Smooth muscle cell (in vitro differentiated cells): ENCODE measurements around the gene ORC6. TPM values are rescaled to one million over a fixed set of nuclear protein-coding genes. Genes with fewer than 3 reads are reported as not detected.

Experiments used
- DNase-seq: peaks from one replicate; lab custom pipeline; 2025; ENCODE audit not compliant: unreplicated experiment; lab: John Stamatoyannopoulos, UW
- H2AFZ ChIP-seq: fragments of 200-600 bp; sonication (generic); 2 replicates; pipeline ENCODE4 v1.6.0; 2016; ENCODE audit warnings: antibody characterized with exemption, low read depth, mild to moderate bottlenecking
- H3F3A ChIP-seq: fragments of 200-600 bp; sonication (generic); 2 replicates; pipeline ENCODE4 v1.6.0; 2017; ENCODE audit warnings: antibody characterized with exemption, low read depth
- H3K27ac ChIP-seq: fragments of 200-600 bp; sonication (generic); 2 replicates; pipeline ENCODE4 v1.5.1; 2016; ENCODE audit warnings: low read depth, mild to moderate bottlenecking
- H3K27me3 ChIP-seq: fragments of 200-600 bp; sonication (generic); 2 replicates; pipeline ENCODE4 v1.6.1; 2016; ENCODE audit warnings: low read depth, mild to moderate bottlenecking
- H3K36me3 ChIP-seq: fragments of 200-600 bp; sonication (generic); 2 replicates; pipeline ENCODE4 v1.5.1; 2016; ENCODE audit warnings: low read depth
- H3K4me1 ChIP-seq: fragments of 200-600 bp; sonication (generic); 2 replicates; pipeline ENCODE4 v1.5.1; 2016; ENCODE audit warnings: low read depth
- H3K4me2 ChIP-seq: fragments of 200-600 bp; sonication (generic); 2 replicates; pipeline ENCODE4 v1.6.0; 2016; ENCODE audit warnings: mild to moderate bottlenecking
- H3K4me3 ChIP-seq: fragments of 200-600 bp; sonication (generic); 2 replicates; pipeline ENCODE4 v1.5.1; 2016; ENCODE audit warnings: mild to moderate bottlenecking
- H3K79me2 ChIP-seq: fragments of 200-600 bp; sonication (generic); 2 replicates; pipeline ENCODE4 v1.6.0; 2016; ENCODE audit warnings: low read depth, mild to moderate bottlenecking
- H3K9ac ChIP-seq: fragments of 200-600 bp; sonication (generic); 2 replicates; pipeline ENCODE4 v1.6.0; 2016; ENCODE audit warnings: low read depth
- H3K9me3 ChIP-seq: fragments of 200-600 bp; sonication (generic); replicated peaks from 2 replicates; pipeline ENCODE4 v1.5.1; 2016; ENCODE audit warnings: low read depth
- H4K20me1 ChIP-seq: fragments of 200-600 bp; sonication (generic); 2 replicates; pipeline ENCODE4 v1.6.0; 2016; ENCODE audit warnings: low read depth
- WGBS: methylation state at CpG from one replicate; pipeline ENCODE4 v1.1.7; 2016; ENCODE audit warnings: low lambda C conversion rate; 5-methylcytosine and 5-hydroxymethylcytosine counted together
- polyA plus RNA-seq: library from polyadenylated mRNA; unstranded; fragments of >200 nt; fragmentation: Nextera tagmentation; extraction: Ambion mirVana; gene quantifications from 2 replicates; pipeline ENCODE4 v1.2.1, GENCODE V29; 2016
- total RNA-seq: library from RNA; depleted of rRNA; stranded (reverse); fragments of >200 nt; gene quantifications from 2 replicates; pipeline ENCODE4 v1.2.3, GENCODE V29; 2014
- TF ChIP-seq, protein P1 (sequence below): fragments of 200-600 bp; sonication (generic); IDR thresholded peaks from 2 replicates; pipeline ENCODE4 v1.5.1; 2017; ENCODE audit warnings: borderline replicate concordance, mild to moderate bottlenecking, antibody characterized with exemption; ENCODE audit not compliant: insufficient read depth, poor library complexity, severe bottlenecking

Gene ORC6
- total and polyA plus RNA-seq, 2 experiments from 2014 or later, result 15.6 to 29.4 TPM

DNA sequence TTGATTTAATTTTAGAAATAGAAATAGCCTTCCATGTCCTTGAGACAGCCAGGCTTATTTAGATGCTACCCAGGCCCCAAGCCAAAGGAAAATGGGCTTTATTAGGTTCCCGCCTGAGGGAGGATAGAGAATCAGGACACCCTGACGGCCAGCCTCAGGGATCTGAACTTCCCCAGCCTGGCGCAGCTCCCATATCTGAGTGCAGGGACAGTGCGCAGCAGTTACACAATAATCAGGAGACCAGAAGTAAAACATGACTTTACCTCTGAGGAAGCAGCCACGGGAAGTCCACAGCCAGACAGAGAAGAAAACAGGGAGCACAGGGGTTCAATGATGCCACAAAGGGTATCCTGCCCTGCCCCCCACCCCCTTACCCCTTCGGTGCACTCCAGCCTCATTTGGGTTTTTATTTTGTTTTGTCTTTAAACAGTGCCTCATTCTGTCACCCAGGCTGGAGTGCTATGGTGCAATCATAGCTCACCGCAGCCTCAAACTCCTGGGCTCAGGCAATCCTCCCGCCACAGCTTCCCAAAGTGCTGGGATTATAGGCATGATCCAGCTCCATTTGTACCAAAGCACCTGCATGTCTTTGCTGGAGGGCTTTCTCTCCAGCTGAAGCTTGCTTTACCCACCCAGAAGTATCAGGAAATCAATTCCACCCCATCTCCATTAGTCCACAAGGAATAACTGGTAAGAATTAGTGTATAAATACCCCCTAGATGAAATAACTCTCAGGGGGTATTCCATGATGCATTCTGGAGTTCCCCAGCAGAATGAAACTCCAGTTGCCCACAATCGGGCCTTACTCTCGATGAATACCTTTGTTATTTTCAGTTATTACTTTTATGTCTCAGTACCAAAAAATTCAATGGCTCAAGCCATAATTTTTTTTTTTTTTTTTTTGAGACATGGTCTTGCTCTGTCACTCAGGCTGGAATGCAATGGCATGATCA is 21.9 kb downstream of the ORC6 start:
- Histone ChIP-seq H3K9me3 (no peaks in the 10 kb centered on the region), H3K79me2 (no peaks in the 10 kb centered on the region), H3K27me3 (no peaks in the 10 kb centered on the region), H3K9ac (no peak overlapping the region), H2AFZ (no peak overlapping the region), H3K4me1 (no peaks in the 10 kb centered on the region), H3K4me3 (no peak overlapping the region), H3K4me2 (no peak overlapping the region), H4K20me1 (no peaks in the 10 kb centered on the region), H3K36me3 (no peaks in the 10 kb centered on the region), H3K27ac (no peak overlapping the region), H3F3A (no peaks in the 10 kb centered on the region)
- WGBS, result 90% methylated on average over 10 of the region's 10 CpGs
- TF ChIP-seq, protein P1, sequence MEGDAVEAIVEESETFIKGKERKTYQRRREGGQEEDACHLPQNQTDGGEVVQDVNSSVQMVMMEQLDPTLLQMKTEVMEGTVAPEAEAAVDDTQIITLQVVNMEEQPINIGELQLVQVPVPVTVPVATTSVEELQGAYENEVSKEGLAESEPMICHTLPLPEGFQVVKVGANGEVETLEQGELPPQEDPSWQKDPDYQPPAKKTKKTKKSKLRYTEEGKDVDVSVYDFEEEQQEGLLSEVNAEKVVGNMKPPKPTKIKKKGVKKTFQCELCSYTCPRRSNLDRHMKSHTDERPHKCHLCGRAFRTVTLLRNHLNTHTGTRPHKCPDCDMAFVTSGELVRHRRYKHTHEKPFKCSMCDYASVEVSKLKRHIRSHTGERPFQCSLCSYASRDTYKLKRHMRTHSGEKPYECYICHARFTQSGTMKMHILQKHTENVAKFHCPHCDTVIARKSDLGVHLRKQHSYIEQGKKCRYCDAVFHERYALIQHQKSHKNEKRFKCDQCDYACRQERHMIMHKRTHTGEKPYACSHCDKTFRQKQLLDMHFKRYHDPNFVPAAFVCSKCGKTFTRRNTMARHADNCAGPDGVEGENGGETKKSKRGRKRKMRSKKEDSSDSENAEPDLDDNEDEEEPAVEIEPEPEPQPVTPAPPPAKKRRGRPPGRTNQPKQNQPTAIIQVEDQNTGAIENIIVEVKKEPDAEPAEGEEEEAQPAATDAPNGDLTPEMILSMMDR, result no peak
- no peak for DNase-seq

DNA sequence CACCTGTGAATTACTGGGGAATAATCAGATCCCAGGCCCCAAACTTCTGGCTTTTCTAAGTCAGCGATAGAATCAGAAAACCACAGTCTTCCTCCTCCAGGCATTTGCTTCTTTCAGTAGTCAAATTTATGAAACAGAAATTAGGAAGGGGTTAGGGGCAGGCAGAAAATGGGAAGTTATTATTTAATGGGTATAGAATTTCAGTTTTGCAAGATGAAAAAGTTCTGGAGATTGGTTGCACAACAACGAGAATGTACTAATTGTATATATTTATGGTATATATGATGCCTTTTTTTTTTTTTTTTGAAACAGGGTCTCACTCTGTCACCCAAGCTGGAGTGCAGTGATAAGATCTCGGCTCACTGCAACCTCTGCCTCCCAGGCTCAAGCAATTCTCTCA is 23.5 kb downstream of the ORC6 start:
- no peak overlapping the region for H3K4me2 ChIP-seq
- H4K20me1 ChIP-seq, result no peaks in the 10 kb centered on the region
- H3K4me1 ChIP-seq, result no peaks in the 10 kb centered on the region
- H3F3A ChIP-seq, result no peaks in the 10 kb centered on the region
- no peaks in the 10 kb centered on the region for H3K27me3 ChIP-seq
- TF ChIP-seq, protein P1, result no peak
- 85% methylated on average over 3 of the region's 3 CpGs for WGBS
- DNase-seq, result no peak
- no peak overlapping the region for H3K4me3 ChIP-seq
- H2AFZ ChIP-seq, result no peak overlapping the region
- H3K27ac ChIP-seq, result no peak overlapping the region
- H3K79me2 ChIP-seq, result no peaks in the 10 kb centered on the region
- no peak overlapping the region for H3K9ac ChIP-seq
- H3K9me3 ChIP-seq, result no peaks in the 10 kb centered on the region
- no peaks in the 10 kb centered on the region for H3K36me3 ChIP-seq

DNA sequence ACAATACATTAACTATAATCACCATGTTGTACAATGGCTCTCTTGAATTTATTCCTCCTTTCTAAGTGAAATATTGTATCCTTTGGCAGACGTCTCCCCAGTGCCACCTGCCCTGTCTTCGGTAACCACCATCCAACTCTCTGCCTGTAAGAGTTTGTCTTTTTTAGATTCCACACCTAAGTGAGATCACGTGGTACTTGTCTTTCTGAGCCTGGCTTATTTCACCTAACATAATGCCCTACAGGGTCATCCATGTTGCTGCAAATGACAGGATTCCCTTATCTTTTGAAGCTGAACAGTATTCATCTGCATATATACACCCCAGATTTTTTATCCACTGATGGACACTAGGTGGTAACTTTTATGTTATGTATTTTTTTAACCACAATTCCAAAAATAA is 24.2 kb downstream of the ORC6 start:
- H3K9me3 ChIP-seq, result no peaks in the 10 kb centered on the region
- TF ChIP-seq, protein P1, result no peak
- no peak overlapping the region for H2AFZ ChIP-seq
- no peak overlapping the region for H3K4me3 ChIP-seq
- no peak overlapping the region for H3K4me2 ChIP-seq
- H3K27ac ChIP-seq, result no peak overlapping the region
- no peaks in the 10 kb centered on the region for H3K27me3 ChIP-seq
- no peaks in the 10 kb centered on the region for H3K4me1 ChIP-seq
- no peaks in the 10 kb centered on the region for H4K20me1 ChIP-seq
- DNase-seq, result no peak
- no peaks in the 10 kb centered on the region for H3K36me3 ChIP-seq
- H3F3A ChIP-seq, result no peaks in the 10 kb centered on the region
- no peaks in the 10 kb centered on the region for H3K79me2 ChIP-seq
- WGBS, result 64% methylated on average over 3 of the region's 3 CpGs
- H3K9ac ChIP-seq, result no peak overlapping the region
